Measurements from ENCODE around the gene FAM118B.
"Not testable (repeated sequence)": the region's sequence is repeated elsewhere in the genome, so short reads cannot be mapped to it uniquely, and the experiment has no call there.

GRCh38 chr11:126308771-126309170 is 97.2 kb downstream of the FAM118B start:
- TF ChIP-seq POLR2AphosphoS5 (IDR thresholded peaks at IDR 0.05; ENCODE audit: borderline replicate concordance, low read depth, low read length); EZH2 (IDR thresholded peaks at IDR 0.05); FOXP2 (optimal IDR thresholded peaks at IDR 0.05; ENCODE audit: control extremely low read depth, extremely low read length, insufficient read depth): not testable (repeated sequence)

Measured in SK-N-MC (cell line).